Fibroblast of pulmonary artery (primary cell): ENCODE data around the gene TMEM233.
"Not testable (repeated sequence)": the region's sequence is repeated elsewhere in the genome, so short reads cannot be mapped to it uniquely, and the experiment has no call there.

Experiments used
- DNase-seq: peaks from one replicate; pipeline ENCODE4 v3.0.0-alpha.2; 2010; ENCODE audit warnings: low read depth
- H3K4me3 ChIP-seq: replicated peaks from 2 replicates; pipeline ENCODE4 v1.5.1; 2011; ENCODE audit warnings: low read depth, mild to moderate bottlenecking, control low read depth, low read length, moderate library complexity
- TF ChIP-seq, protein P1 (sequence below): IDR thresholded peaks from 2 replicates; pipeline ENCODE4 v1.5.1; 2011; ENCODE audit warnings: mild to moderate bottlenecking, control low read depth, low read length, inconsistent platforms; ENCODE audit errors: missing control alignments

The TMEM233 gene

DNA sequence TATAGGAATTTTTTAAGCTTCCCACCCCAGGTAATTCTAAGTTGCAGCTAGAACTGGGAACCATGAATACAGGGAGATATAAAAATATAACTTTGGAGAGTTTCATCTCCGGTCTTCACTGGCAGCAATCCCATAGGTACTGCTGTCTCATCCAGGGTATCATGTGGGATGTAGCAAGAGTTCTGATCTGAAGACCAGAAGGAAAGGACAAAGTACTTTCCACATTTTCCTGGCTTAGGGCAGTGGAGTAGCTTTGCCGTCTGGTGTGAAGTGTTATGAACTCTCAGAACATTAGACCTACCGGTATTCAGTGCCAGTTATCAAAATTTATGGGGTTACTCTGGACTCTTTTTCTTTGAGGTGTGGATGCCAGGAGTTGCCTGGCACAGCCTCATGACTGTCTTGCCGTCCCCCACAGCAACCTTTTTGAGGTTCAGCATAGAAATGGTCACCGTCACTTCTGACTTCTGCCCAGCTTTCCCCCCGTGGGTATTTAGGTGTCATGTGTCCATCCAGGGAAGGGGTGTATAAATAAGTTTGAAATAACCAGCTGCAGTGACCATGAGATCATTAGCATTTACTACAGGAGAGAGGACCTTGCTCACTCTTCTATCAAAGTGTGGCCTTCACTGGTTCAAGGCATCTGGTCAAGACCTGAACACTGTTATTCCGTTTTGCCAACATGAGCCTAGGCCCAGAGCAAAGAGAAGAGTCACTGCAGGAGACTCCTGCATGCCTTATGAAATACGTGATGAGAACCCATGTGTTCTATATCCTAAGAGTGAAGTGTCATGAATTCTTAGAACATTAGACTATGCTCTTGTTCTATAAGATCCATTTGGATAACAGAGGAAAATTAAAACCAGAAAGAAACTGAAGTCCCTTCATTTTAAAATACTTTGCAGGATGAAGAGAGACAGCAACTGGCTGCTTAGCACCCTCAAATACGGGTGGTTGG, 22.2 kb downstream of the TMEM233 start:
- DNase-seq: no peak
- no peak overlapping the region for H3K4me3 ChIP-seq
- TF ChIP-seq, protein P1, sequence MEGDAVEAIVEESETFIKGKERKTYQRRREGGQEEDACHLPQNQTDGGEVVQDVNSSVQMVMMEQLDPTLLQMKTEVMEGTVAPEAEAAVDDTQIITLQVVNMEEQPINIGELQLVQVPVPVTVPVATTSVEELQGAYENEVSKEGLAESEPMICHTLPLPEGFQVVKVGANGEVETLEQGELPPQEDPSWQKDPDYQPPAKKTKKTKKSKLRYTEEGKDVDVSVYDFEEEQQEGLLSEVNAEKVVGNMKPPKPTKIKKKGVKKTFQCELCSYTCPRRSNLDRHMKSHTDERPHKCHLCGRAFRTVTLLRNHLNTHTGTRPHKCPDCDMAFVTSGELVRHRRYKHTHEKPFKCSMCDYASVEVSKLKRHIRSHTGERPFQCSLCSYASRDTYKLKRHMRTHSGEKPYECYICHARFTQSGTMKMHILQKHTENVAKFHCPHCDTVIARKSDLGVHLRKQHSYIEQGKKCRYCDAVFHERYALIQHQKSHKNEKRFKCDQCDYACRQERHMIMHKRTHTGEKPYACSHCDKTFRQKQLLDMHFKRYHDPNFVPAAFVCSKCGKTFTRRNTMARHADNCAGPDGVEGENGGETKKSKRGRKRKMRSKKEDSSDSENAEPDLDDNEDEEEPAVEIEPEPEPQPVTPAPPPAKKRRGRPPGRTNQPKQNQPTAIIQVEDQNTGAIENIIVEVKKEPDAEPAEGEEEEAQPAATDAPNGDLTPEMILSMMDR: no peak

DNA sequence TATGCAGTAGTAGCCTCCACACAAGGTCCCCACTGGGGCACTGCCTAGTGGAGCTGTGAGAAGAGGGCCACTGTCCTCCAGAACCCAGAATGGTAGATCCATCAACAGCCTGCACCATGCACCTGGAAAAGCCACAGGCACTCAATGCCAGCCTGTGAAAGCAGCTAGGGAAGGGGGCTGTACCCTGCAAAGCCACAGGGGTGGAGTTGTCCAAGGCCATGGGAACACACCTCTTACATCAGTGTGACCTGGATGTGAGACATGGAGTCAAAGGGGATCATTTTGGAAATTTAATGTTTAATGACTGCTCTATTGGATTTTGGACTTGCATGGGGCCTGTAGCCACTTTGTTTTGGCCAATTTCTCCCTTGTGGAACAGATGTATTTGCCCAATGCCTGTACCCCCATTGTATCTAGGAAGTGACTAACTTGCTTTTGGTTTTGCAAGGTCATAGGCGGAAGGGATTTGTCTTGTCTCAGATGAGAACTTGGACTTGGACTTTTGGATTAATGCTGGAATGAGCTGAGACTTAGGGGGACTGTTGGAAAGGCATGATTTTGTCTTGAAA, 24.8 kb downstream of the TMEM233 start:
- DNase-seq, H3K4me3 ChIP-seq: not testable (repeated sequence)

DNA sequence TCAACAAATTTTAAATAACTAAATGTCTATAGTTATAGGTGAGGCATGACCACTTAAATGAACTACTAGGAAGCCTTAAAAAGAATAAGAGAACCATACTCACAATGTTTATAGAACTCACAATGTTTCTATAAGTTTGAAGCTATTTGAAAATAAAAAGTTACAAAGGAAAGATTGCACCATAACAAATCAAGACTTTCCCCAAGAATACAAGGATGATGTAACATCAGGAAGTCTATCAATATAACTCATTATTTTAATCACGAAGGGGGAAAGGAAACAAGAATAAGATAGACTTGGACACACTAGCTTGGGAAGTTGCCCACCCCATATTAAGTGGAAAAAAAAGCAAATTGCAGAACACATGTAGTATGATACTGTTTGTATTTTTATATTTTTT, 26.9 kb downstream of the TMEM233 start:
- H3K4me3 ChIP-seq: no peak overlapping the region
- TF ChIP-seq, protein P1: no peak
- DNase-seq: peak; percentile 19

DNA sequence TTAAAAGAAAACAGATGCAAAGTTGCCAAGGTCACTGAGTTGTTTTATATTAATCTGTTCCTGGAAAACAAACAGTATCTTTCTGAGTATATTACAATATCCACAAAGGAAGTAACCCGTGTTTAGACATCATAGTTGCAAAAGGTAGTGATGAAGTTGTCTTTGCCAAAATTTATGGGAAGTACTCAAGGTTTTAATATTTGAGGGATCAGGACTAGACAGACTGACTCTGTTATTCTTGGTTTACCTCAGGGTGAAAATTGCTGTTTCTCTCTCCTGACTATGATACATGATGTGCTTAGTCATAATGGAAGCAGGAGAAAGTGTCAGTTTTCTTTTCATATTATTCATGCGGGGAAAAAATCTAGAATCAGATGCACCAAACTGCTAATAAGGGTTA, 28.3 kb downstream of the TMEM233 start:
- no peak overlapping the region for H3K4me3 ChIP-seq
- no peak for DNase-seq
- TF ChIP-seq, protein P1: no peak

DNA sequence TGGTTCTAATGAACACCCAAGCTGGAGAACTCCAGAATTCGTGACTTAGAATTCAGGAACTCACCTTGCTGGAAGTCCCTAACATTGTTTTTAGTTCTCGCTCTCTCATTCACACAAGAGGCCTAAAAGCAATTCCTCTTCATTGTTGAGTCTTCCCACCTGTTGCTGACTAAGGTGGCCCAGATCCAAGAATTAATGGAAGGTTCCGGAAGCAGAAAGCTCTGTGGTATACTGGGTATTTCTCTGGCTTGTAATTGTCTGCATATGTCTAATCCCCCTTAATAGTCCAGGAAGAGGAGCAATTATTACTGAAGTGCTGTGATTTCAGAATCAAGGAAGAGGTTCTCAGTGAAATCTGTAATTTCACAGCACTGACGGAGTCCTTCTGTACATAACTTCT, 31.4 kb downstream of the TMEM233 start:
- no peak overlapping the region for H3K4me3 ChIP-seq
- TF ChIP-seq, protein P1: no peak

DNA sequence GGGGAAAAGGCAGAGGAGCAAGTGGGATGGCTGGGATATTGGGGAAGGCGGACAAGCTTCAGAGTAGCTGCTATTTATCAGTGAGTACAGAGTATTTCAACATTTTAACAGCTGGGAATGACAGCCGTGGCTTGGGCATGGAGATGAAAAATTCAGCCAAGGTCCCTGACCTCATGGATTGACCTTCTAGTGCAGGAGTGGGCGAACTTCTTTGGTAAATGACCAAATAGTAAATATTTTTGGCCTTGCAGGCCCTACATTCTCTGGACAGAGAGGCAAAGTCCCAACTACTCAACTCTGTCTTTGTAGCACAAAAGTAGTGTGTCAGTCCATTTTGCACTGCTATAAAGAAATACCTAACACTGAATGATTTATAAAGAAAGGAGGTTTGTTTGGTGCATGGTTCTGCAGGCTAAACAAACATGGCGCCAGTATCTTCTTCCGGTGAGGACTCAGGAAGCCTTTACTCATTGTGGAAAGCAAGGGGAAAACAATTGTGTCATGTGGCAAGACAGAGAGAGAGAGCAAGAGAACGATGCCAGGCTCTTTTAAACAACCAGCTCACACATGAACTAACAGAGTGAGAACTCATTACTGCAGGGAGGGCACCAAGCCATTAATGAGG, 33.6 kb downstream of the TMEM233 start:
- TF ChIP-seq, protein P1: no peak

More for the DNA sequence above, 31.4 kb downstream of the TMEM233 start:
- peak; percentile 53 for DNase-seq

DNA sequence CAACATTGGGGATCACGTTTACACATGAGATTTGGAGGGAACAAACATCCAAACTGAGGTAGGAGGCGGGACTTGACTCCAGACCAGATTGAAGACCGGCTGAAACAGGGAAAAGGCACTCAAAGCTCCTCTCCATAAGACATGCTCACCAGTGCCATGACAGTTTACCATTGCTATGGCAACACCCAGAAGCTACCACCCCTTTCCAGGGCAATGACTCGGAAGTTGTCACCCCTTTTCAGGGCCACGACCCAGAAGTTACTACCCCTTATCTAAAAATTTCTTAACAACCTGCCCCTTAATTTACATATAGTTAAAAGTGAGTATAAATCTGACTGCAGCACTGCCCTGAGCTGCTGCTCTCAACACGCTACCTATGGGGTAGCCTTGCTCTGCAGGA, 34.1 kb downstream of the TMEM233 start:
- TF ChIP-seq, protein P1: no peak

More for the DNA sequence above, 33.6 kb downstream of the TMEM233 start:
- H3K4me3 ChIP-seq: no peak overlapping the region
- no peak for DNase-seq

More for the DNA sequence above, 34.1 kb downstream of the TMEM233 start:
- DNase-seq: no peak
- no peak overlapping the region for H3K4me3 ChIP-seq
